Central memory CD4-positive, alpha-beta T cell (primary cell): Measurements from ENCODE around the gene DNAJC9.

Experiments used
- DNase-seq: peaks from one replicate; pipeline ENCODE4 v3.0.0; 2022

The DNAJC9 gene

GRCh38 chr10:73238990-73239566 lies 8.0 kb downstream of the DNAJC9 start:
- DNase-seq, result no peak

GRCh38 chr10:73234695-73235094 lies 12.4 kb downstream of the DNAJC9 start:
- DNase-seq, result no peak

GRCh38 chr10:73233883-73234282 lies 13.2 kb downstream of the DNAJC9 start:
- DNase-seq, result no peak

GRCh38 chr10:73232887-73233286 lies 14.2 kb downstream of the DNAJC9 start:
- DNase-seq, result no peak

GRCh38 chr10:73229567-73229966 lies 17.5 kb downstream of the DNAJC9 start:
- no peak for DNase-seq

GRCh38 chr10:73228247-73228646 lies 18.8 kb downstream of the DNAJC9 start:
- DNase-seq, result no peak

- DNase-seq, result no peak
These were observed 20.4 kb downstream of the DNAJC9 start for GRCh38 chr10:73226663-73227062.

GRCh38 chr10:73225518-73225917 lies 21.5 kb downstream of the DNAJC9 start:
- no peak for DNase-seq

GRCh38 chr10:73220989-73221388 lies 26.1 kb downstream of the DNAJC9 start:
- DNase-seq, result no peak

- DNase-seq, result no peak
These were observed 27.7 kb downstream of the DNAJC9 start for GRCh38 chr10:73219384-73219783.

- DNase-seq, result no peak
These were observed 28.4 kb downstream of the DNAJC9 start for GRCh38 chr10:73218431-73219191.

GRCh38 chr10:73217628-73218027 lies 29.4 kb downstream of the DNAJC9 start:
- no peak for DNase-seq

- no peak for DNase-seq
These were observed 31.3 kb downstream of the DNAJC9 start for GRCh38 chr10:73215749-73216148.

GRCh38 chr10:73211106-73211811 lies 35.8 kb downstream of the DNAJC9 start:
- no peak for DNase-seq

- DNase-seq, result no peak
These were observed 36.5 kb downstream of the DNAJC9 start for GRCh38 chr10:73210395-73211105.

GRCh38 chr10:73209705-73210104 lies 37.4 kb downstream of the DNAJC9 start:
- no peak for DNase-seq

- DNase-seq, result no peak
These were observed 39.2 kb downstream of the DNAJC9 start for GRCh38 chr10:73207883-73208282.

- no peak for DNase-seq
These were observed 40.7 kb downstream of the DNAJC9 start for GRCh38 chr10:73206385-73206784.

- DNase-seq, result no peak
These were observed 41.2 kb downstream of the DNAJC9 start for GRCh38 chr10:73205890-73206289.

GRCh38 chr10:73205081-73205480 lies 42.0 kb downstream of the DNAJC9 start:
- no peak for DNase-seq
